Fibroblast of lung (primary cell): ENCODE data around the gene C21orf58. TPM values are rescaled to one million over a fixed set of nuclear protein-coding genes. Genes with fewer than 3 reads are reported as not detected.

Experiments used
- DNase-seq, 2 donors: peaks; one replicate each; pipeline versions ENCODE4 v3.0.0 to v3.0.0-alpha.2; 2010; ENCODE audit warnings: low read depth in 2 of 2
- H2AFZ ChIP-seq: 2 replicates; pipeline ENCODE4 v1.5.1; 2012; ENCODE audit warnings: low read length, control low read depth, inconsistent platforms
- H3K27ac ChIP-seq: 2 replicates; pipeline ENCODE4 v1.5.1; 2011; ENCODE audit warnings: low read length, control low read depth; ENCODE audit not compliant: insufficient read depth
- H3K27me3 ChIP-seq: 2 replicates; pipeline ENCODE4 v1.5.1; 2011; ENCODE audit warnings: mild to moderate bottlenecking, low read length; ENCODE audit not compliant: control insufficient read depth, insufficient read depth
- H3K36me3 ChIP-seq: 2 replicates; pipeline ENCODE4 v1.5.1; 2011; ENCODE audit warnings: low read length; ENCODE audit not compliant: control insufficient read depth, insufficient read depth
- H3K4me1 ChIP-seq: 2 replicates; pipeline ENCODE4 v1.5.1; 2011; ENCODE audit warnings: low read length; ENCODE audit not compliant: control insufficient read depth, insufficient read depth; ENCODE audit errors: extremely low read depth
- H3K4me2 ChIP-seq: 2 replicates; pipeline ENCODE4 v1.5.1; 2011; ENCODE audit warnings: low read length, control low read depth; ENCODE audit not compliant: insufficient read depth; ENCODE audit errors: extremely low read depth
- H3K4me3 ChIP-seq, 4 experiments: fragments of 200-600 bp in 1 of 4; sonication (generic) in 1 of 4; replicated peaks in 1 of 4; 2 replicates each; pipeline ENCODE4 v1.5.1; 2011 to 2016; ENCODE audit warnings: low read length in 4 of 4, low read depth in 3 of 4, mild to moderate bottlenecking in 3 of 4, control low read depth in 2 of 4, inconsistent platforms in 1 of 4, mixed read lengths in 1 of 4; ENCODE audit not compliant: insufficient read depth in 1 of 4; ENCODE audit errors: control extremely low read depth in 1 of 4
- H3K79me2 ChIP-seq: 2 replicates; pipeline ENCODE4 v1.5.1; 2012; ENCODE audit warnings: mild to moderate bottlenecking, low read length, inconsistent platforms; ENCODE audit not compliant: control insufficient read depth, insufficient read depth
- H3K9ac ChIP-seq: 2 replicates; pipeline ENCODE4 v1.5.1; 2011; ENCODE audit warnings: mild to moderate bottlenecking, low read length, control low read depth; ENCODE audit not compliant: insufficient read depth
- H3K9me3 ChIP-seq: 2 replicates; pipeline ENCODE4 v1.5.1; 2012; ENCODE audit warnings: low read depth, low read length; ENCODE audit not compliant: control insufficient read depth, insufficient read depth
- H4K20me1 ChIP-seq: 2 replicates; pipeline ENCODE4 v1.5.1; 2011; ENCODE audit warnings: low read length; ENCODE audit not compliant: control insufficient read depth, insufficient read depth; ENCODE audit errors: extremely low read depth
- CTCF ChIP-seq, 2 donors: IDR thresholded peaks in 1 of 2; conservative IDR thresholded peaks in 1 of 2; 1 replicate in 1 of 2; 2 replicates in 1 of 2; pipeline ENCODE4 v1.5.1; 2011 to 2012; ENCODE audit warnings: low read length in 2 of 2, control low read depth in 1 of 2, inconsistent platforms in 1 of 2, low read depth in 1 of 2, mild to moderate bottlenecking in 1 of 2
- EZH2 ChIP-seq: IDR thresholded peaks from 2 replicates; pipeline ENCODE4 v1.5.1; 2012; ENCODE audit warnings: low read length, control low read depth, mild to moderate bottlenecking; ENCODE audit errors: missing control alignments
- polyA plus RNA-seq, 2 donors: library from polyadenylated mRNA; depleted of rRNA in 1 of 2; stranded (reverse) in 1 of 2; unstranded in 1 of 2; fragments of >200 nt; gene quantifications; 2 replicates each; pipeline ENCODE4 v1.2.1, GENCODE V29; 2011 to 2012; ENCODE audit warnings: missing spikeins in 1 of 2
- total RNA-seq: library from RNA; depleted of rRNA; stranded (reverse); fragments of >200 nt; gene quantifications from 2 replicates; pipeline ENCODE4 v1.2.1, GENCODE V29; 2014

The C21orf58 gene
- total and polyA plus RNA-seq, 2 donors (not counting 1 experiment from before 2014, with no cell fraction given): 1.4 to 2.5 TPM

GRCh38 chr21:46344219-46344915 lies 20.7 kb upstream of the C21orf58 start:
- Histone ChIP-seq H3K9me3 (no peaks in the 10 kb centered on the region), H3K36me3 (peaks cover 18% of the 10 kb centered on the region), H3K9ac (no peak overlapping the region), H3K4me3 (no peak overlapping the region), H4K20me1 (no peaks in the 10 kb centered on the region), H3K4me1 (no peaks in the 10 kb centered on the region), H2AFZ (no peak overlapping the region), H3K79me2 (peaks cover 8% of the 10 kb centered on the region), H3K27me3 (no peaks in the 10 kb centered on the region), H3K27ac (no peak overlapping the region), H3K4me2 (no peak overlapping the region)
- TF ChIP-seq CTCF (conservative IDR thresholded peaks at IDR 0.05 in 1 of 2, IDR thresholded peaks at IDR 0.05 in 1 of 2; ENCODE audit: low read depth in 1 of 2, low read length in 2 of 2) (no peak), EZH2 (no peak)
- no peak for DNase-seq

GRCh38 chr21:46340998-46341397 lies 17.3 kb upstream of the C21orf58 start:
- no peak for DNase-seq
- Histone ChIP-seq H4K20me1 (no peaks in the 10 kb centered on the region), H3K79me2 (peaks cover 14% of the 10 kb centered on the region), H3K4me1 (no peaks in the 10 kb centered on the region), H2AFZ (no peak overlapping the region), H3K4me3 (no peak overlapping the region), H3K27ac (no peak overlapping the region), H3K4me2 (no peak overlapping the region), H3K9me3 (no peaks in the 10 kb centered on the region), H3K36me3 (peaks cover 8% of the 10 kb centered on the region), H3K9ac (no peak overlapping the region), H3K27me3 (no peaks in the 10 kb centered on the region)
- no peak for TF ChIP-seq CTCF (conservative IDR thresholded peaks at IDR 0.05 in 1 of 2, IDR thresholded peaks at IDR 0.05 in 1 of 2; ENCODE audit: low read depth in 1 of 2, low read length in 2 of 2)
- no peak for TF ChIP-seq EZH2

GRCh38 chr21:46336603-46337002 lies 12.9 kb upstream of the C21orf58 start:
- no peak for DNase-seq
- Histone ChIP-seq H3K4me1 (no peaks in the 10 kb centered on the region), H3K79me2 (peaks cover 15% of the 10 kb centered on the region)

More at GRCh38 chr21:46336603-46337002, 12.9 kb upstream of the C21orf58 start:
- Histone ChIP-seq H3K9me3 (no peaks in the 10 kb centered on the region), H3K4me3 (no peak overlapping the region), H3K27me3 (no peaks in the 10 kb centered on the region), H3K4me2 (no peak overlapping the region), H2AFZ (no peak overlapping the region), H3K9ac (no peak overlapping the region), H3K36me3 (peaks cover 11% of the 10 kb centered on the region), H4K20me1 (no peaks in the 10 kb centered on the region), H3K27ac (no peak overlapping the region)
- TF ChIP-seq CTCF (conservative IDR thresholded peaks at IDR 0.05 in 1 of 2, IDR thresholded peaks at IDR 0.05 in 1 of 2; ENCODE audit: low read depth in 1 of 2, low read length in 2 of 2) (no peak), EZH2 (no peak)
